ENCODE data around the gene ANKRD11.

ANKRD11 gene

DNA sequence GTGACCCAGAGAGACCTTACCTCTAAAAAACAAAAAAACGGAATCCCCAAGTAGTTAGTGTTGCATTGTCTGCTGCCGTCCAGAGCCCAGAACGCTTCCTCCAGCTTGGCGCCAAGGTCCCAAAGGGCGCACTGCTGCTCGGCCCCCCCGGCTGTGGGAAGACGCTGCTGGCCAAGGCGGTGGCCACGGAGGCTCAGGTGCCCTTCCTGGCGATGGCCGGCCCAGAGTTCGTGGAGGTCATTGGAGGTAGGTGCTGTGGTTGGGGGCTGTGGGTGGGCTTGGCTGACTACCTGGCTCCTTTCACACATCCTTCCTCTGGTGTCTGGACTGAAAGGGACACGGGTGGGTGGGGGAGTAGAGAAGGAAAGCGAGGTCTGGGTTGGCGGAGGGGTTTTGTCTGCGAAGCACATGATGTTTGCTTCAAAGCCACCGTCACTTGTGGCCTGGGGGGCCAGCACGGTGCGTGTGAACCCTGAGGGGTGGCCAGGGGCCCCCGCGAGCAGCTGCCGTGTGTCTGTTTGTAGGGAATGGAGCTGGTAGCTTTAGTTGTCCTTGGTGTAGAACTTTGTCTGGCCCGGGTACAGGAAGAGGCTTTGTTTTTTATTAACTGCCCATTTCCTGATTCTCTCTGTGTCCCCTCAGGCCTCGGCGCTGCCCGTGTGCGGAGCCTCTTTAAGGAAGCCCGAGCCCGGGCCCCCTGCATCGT is 41.6 kb upstream of the ANKRD11 start:
- H2AFZ ChIP-seq (ENCODE audit: low read length), result no peak overlapping the region
- no peaks in the 10 kb centered on the region for H3F3A ChIP-seq (ENCODE audit: low read depth)
- no peaks in the 10 kb centered on the region for H3K9me2 ChIP-seq (replicated peaks; ENCODE audit: low read depth, low read length)
- no peaks in the 10 kb centered on the region for H3K4me1 ChIP-seq (ENCODE audit: insufficient read depth, low read length, poor library complexity, severe bottlenecking)
- H3K9ac ChIP-seq (ENCODE audit: low read depth, low read length, poor library complexity, severe bottlenecking), result no peak overlapping the region
- no peak overlapping the region for H3K4me3 ChIP-seq (ENCODE audit: low read length, poor library complexity, severe bottlenecking)
- no peaks in the 10 kb centered on the region for H3K9me3 ChIP-seq (ENCODE audit: insufficient read depth, low read depth, low read length)
- H3K79me2 ChIP-seq (ENCODE audit: insufficient read depth, low read length), result no peaks in the 10 kb centered on the region
- no peaks in the 10 kb centered on the region for H3K27me3 ChIP-seq (ENCODE audit: insufficient read depth, low read length, poor library complexity, severe bottlenecking)
- H4K20me1 ChIP-seq (ENCODE audit: insufficient read depth, low read length, poor library complexity, severe bottlenecking), result no peaks in the 10 kb centered on the region
- TF ChIP-seq EZH2phosphoT487 (IDR thresholded peaks at IDR 0.05; ENCODE audit: borderline replicate concordance), result no peak
- TF ChIP-seq, protein P1, sequence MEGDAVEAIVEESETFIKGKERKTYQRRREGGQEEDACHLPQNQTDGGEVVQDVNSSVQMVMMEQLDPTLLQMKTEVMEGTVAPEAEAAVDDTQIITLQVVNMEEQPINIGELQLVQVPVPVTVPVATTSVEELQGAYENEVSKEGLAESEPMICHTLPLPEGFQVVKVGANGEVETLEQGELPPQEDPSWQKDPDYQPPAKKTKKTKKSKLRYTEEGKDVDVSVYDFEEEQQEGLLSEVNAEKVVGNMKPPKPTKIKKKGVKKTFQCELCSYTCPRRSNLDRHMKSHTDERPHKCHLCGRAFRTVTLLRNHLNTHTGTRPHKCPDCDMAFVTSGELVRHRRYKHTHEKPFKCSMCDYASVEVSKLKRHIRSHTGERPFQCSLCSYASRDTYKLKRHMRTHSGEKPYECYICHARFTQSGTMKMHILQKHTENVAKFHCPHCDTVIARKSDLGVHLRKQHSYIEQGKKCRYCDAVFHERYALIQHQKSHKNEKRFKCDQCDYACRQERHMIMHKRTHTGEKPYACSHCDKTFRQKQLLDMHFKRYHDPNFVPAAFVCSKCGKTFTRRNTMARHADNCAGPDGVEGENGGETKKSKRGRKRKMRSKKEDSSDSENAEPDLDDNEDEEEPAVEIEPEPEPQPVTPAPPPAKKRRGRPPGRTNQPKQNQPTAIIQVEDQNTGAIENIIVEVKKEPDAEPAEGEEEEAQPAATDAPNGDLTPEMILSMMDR (conservative IDR thresholded peaks at IDR 0.05; ENCODE audit: low read length), result no peak
- no peak overlapping the region for H3K4me2 ChIP-seq (ENCODE audit: low read depth, low read length, poor library complexity, severe bottlenecking)
- no peaks in the 10 kb centered on the region; the same call in 1 of the 2 replicates for H3K36me3 ChIP-seq (ENCODE audit: insufficient read depth, low read length)

DNA sequence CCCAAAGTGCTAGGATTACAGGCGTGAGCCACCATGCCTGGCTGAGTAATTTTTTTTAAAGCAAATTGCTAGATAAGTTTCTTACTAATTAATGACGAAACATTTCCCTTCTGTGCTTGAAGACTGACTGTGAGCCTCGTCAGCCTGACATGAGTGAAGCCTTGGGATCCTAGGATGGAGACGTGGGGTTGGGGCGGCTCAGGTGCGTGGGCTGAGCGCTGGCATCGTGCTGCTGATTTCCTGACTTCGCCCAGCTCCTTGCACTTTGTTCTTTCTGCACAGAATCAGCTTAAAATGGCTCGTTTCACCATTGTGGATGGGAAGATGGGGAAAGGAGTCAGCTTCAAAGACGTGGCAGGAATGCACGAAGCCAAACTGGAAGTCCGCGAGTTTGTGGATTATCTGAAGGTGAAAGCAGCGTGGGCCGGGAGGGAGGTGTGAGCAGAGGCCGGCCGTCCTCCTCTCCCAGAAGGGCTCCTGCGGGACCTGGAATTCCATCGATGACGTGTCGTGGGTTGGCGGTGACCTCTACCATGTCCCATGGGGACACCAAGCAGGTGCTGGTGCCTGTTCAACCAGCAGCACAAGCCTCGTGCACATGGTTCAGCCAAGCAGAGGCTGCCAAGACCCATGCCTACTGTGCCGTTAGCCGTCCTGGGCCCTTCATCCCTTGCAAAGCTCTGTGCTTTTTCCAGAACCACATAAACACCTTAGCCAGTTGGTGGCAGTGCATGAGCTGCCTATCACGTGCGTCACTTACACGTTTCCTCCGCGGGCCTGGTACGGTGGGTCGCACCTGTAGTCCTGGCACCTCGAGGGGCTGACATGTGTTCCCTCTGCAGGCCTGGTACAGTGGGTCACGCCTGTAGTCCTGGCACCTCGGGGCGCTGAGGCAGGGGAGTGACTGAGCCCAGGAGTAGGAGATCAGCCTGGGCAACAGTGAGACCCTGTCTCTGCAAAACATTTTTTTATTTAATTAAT is 40.3 kb upstream of the ANKRD11 start:
- Histone ChIP-seq H3K4me1 (ENCODE audit: insufficient read depth, low read length, poor library complexity, severe bottlenecking) (no peaks in the 10 kb centered on the region), H2AFZ (ENCODE audit: low read length) (no peak overlapping the region), H3K9me3 (ENCODE audit: insufficient read depth, low read depth, low read length) (no peaks in the 10 kb centered on the region), H3K36me3 (ENCODE audit: insufficient read depth, low read length) (peaks cover 7% of the 10 kb centered on the region; the same call in 1 of the 2 replicates), H4K20me1 (ENCODE audit: insufficient read depth, low read length, poor library complexity, severe bottlenecking) (no peaks in the 10 kb centered on the region), H3F3A (ENCODE audit: low read depth) (no peaks in the 10 kb centered on the region), H3K9me2 (replicated peaks; ENCODE audit: low read depth, low read length) (no peaks in the 10 kb centered on the region), H3K4me3 (ENCODE audit: low read length, poor library complexity, severe bottlenecking) (no peak overlapping the region), H3K4me2 (ENCODE audit: low read depth, low read length, poor library complexity, severe bottlenecking) (no peak overlapping the region), H3K9ac (ENCODE audit: low read depth, low read length, poor library complexity, severe bottlenecking) (no peak overlapping the region), H3K27me3 (ENCODE audit: insufficient read depth, low read length, poor library complexity, severe bottlenecking) (no peaks in the 10 kb centered on the region), H3K79me2 (ENCODE audit: insufficient read depth, low read length) (no peaks in the 10 kb centered on the region)
- TF ChIP-seq, protein P1 (conservative IDR thresholded peaks at IDR 0.05; ENCODE audit: low read length), result no peak
- TF ChIP-seq EZH2phosphoT487 (IDR thresholded peaks at IDR 0.05; ENCODE audit: borderline replicate concordance), result no peak

DNA sequence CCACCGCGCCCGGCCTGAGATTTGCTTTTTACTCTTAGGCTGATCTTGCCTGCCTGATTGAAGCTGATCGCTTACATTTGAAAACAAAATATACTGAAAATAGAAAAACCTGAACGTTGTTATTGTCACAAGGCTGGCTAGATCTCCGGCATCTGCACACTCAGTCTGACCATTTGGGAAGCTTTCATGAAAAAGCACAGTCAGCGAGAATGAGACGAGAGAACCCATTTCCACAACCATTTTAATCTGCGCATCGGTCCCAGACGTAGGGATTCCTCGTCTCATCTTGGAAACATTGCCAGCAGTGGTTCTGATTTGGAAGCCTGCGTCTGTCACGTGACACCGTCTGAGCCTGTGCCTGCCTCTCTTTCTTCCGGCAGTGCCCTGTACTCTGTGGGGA is 38.7 kb upstream of the ANKRD11 start:
- H3K79me2 ChIP-seq (ENCODE audit: insufficient read depth, low read length), result no peaks in the 10 kb centered on the region
- no peak overlapping the region for H3K4me2 ChIP-seq (ENCODE audit: low read depth, low read length, poor library complexity, severe bottlenecking)
- no peaks in the 10 kb centered on the region for H3K4me1 ChIP-seq (ENCODE audit: insufficient read depth, low read length, poor library complexity, severe bottlenecking)
- TF ChIP-seq EZH2phosphoT487 (IDR thresholded peaks at IDR 0.05; ENCODE audit: borderline replicate concordance), result no peak
- TF ChIP-seq, protein P1 (conservative IDR thresholded peaks at IDR 0.05; ENCODE audit: low read length), result no peak
- H3K9ac ChIP-seq (ENCODE audit: low read depth, low read length, poor library complexity, severe bottlenecking), result no peak overlapping the region
- H3K36me3 ChIP-seq (ENCODE audit: insufficient read depth, low read length), result peaks cover 7% of the 10 kb centered on the region; the same call in 1 of the 2 replicates
- no peaks in the 10 kb centered on the region for H3K9me3 ChIP-seq (ENCODE audit: insufficient read depth, low read depth, low read length)
- H3K27me3 ChIP-seq (ENCODE audit: insufficient read depth, low read length, poor library complexity, severe bottlenecking), result no peaks in the 10 kb centered on the region
- H3K9me2 ChIP-seq (replicated peaks; ENCODE audit: low read depth, low read length), result no peaks in the 10 kb centered on the region
- H3F3A ChIP-seq (ENCODE audit: low read depth), result no peaks in the 10 kb centered on the region
- no peaks in the 10 kb centered on the region for H4K20me1 ChIP-seq (ENCODE audit: insufficient read depth, low read length, poor library complexity, severe bottlenecking)
- H3K4me3 ChIP-seq (ENCODE audit: low read length, poor library complexity, severe bottlenecking), result no peak overlapping the region
- H2AFZ ChIP-seq (ENCODE audit: low read length), result no peak overlapping the region

All from Loucy (cell line).